Lower leg skin (tissue), 3 donors: ENCODE data around the gene NRAS.

Source experiments
- CTCF ChIP-seq, 3 donors: fragments of 450-650 bp; IDR thresholded peaks; one replicate each; pipeline ENCODE4 v1.5.1; 2016; ENCODE audit warnings: antibody characterized with exemption in 3 of 3, mild to moderate bottlenecking in 3 of 3, moderate library complexity in 2 of 3
- POLR2A ChIP-seq, 2 donors: fragments of 450-650 bp; IDR thresholded peaks; one replicate each; pipeline ENCODE4 v1.6.1; 2016 to 2017; ENCODE audit warnings: antibody characterized with exemption in 2 of 2, mild to moderate bottlenecking in 1 of 2, moderate library complexity in 1 of 2

GRCh38 chr1:114718661-114719423 is 2.3 kb upstream of the NRAS start:
- TF ChIP-seq POLR2A (IDR thresholded peaks at IDR 0.05) (no peak), CTCF (IDR thresholded peaks at IDR 0.05) (no peak)
